Osteoblast (primary cell): ENCODE data around the gene RPS19BP1. TPM values are rescaled to one million over a fixed set of nuclear protein-coding genes. Genes with fewer than 3 reads are reported as not detected.

Experiments used
- DNase-seq: peaks from one replicate; pipeline ENCODE4 v3.0.0; 2011; ENCODE audit warnings: low spot score, mixed read lengths; ENCODE audit not compliant: insufficient read length; ENCODE audit errors: missing footprints
- H2AFZ ChIP-seq: 2 replicates; pipeline ENCODE4 v1.6.0; 2011; ENCODE audit warnings: mild to moderate bottlenecking, low read length
- H3K27ac ChIP-seq: 2 replicates; pipeline ENCODE4 v1.5.1; 2011; ENCODE audit warnings: mild to moderate bottlenecking, low read depth, low read length, moderate library complexity
- H3K27me3 ChIP-seq: 2 replicates; pipeline ENCODE4 v1.6.0; 2012; ENCODE audit warnings: mild to moderate bottlenecking, control low read depth, inconsistent platforms, low read length, moderate library complexity; ENCODE audit not compliant: insufficient read depth
- H3K36me3 ChIP-seq: 2 replicates; pipeline ENCODE4 v1.5.1; 2011; ENCODE audit warnings: mild to moderate bottlenecking, low read length, control low read depth, moderate library complexity; ENCODE audit not compliant: insufficient read depth
- H3K4me1 ChIP-seq: 2 replicates; pipeline ENCODE4 v1.5.1; 2011; ENCODE audit warnings: mild to moderate bottlenecking, low read length, control low read depth, moderate library complexity; ENCODE audit not compliant: insufficient read depth
- H3K4me2 ChIP-seq: 2 replicates; pipeline ENCODE4 v1.6.0; 2011; ENCODE audit warnings: mild to moderate bottlenecking, low read length; ENCODE audit not compliant: insufficient read depth
- H3K4me3 ChIP-seq: fragments of 200-600 bp; sonication (generic); 3 replicates; pipeline ENCODE4 v1.5.1; 2012; ENCODE audit warnings: mild to moderate bottlenecking, low read length, inconsistent platforms; ENCODE audit not compliant: insufficient read depth
- H3K79me2 ChIP-seq: 2 replicates; pipeline ENCODE4 v1.6.0; 2012; ENCODE audit warnings: mild to moderate bottlenecking, low read length, control low read depth, inconsistent platforms; ENCODE audit not compliant: insufficient read depth
- H3K9me3 ChIP-seq: 2 replicates; pipeline ENCODE4 v1.5.1; 2011; ENCODE audit warnings: low read depth, low read length, control low read depth
- H4K20me1 ChIP-seq: 2 replicates; pipeline ENCODE4 v1.6.0; 2012; ENCODE audit warnings: mild to moderate bottlenecking, low read length, control low read depth; ENCODE audit not compliant: insufficient read depth
- total RNA-seq: library from RNA; depleted of rRNA; stranded (reverse); fragments of >200 nt; gene quantifications from 2 replicates; pipeline ENCODE4 v1.2.3, GENCODE V29; 2012
- TF ChIP-seq, protein P1 (sequence below): IDR thresholded peaks from 2 replicates; pipeline ENCODE4 v1.5.1; 2011; ENCODE audit warnings: mild to moderate bottlenecking, low read depth, low read length, moderate library complexity; ENCODE audit errors: extremely low read depth

RPS19BP1 gene
- total RNA-seq, 1 donor: 34.7 TPM

DNA sequence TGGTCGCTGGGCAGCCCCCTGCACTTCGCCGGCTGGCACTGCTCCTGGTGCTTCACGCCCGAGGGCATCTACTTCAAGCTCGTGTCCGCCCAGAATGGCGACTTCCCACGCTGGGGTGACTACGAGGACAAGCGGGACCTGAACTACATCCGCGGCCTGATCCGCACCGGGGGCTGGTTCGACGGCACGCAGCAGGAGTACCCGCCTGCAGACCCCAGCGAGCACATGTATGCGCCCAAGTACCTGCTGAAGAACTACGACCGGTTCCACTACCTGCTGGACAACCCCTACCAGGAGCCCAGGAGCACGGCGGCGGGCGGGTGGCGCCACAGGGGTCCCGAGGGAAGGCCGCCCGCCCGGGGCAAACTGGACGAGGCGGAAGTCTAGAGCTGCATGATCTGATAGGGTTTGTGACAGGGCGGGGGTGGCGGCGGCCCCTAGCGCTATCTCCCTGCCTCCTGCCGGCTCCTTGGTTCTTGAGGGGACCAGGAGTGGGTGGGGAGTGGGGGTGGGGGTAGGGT is 43.9 kb downstream of the RPS19BP1 start:
- H3K9me3 ChIP-seq: no peaks in the 10 kb centered on the region
- no peak overlapping the region for H3K4me3 ChIP-seq
- TF ChIP-seq, protein P1, sequence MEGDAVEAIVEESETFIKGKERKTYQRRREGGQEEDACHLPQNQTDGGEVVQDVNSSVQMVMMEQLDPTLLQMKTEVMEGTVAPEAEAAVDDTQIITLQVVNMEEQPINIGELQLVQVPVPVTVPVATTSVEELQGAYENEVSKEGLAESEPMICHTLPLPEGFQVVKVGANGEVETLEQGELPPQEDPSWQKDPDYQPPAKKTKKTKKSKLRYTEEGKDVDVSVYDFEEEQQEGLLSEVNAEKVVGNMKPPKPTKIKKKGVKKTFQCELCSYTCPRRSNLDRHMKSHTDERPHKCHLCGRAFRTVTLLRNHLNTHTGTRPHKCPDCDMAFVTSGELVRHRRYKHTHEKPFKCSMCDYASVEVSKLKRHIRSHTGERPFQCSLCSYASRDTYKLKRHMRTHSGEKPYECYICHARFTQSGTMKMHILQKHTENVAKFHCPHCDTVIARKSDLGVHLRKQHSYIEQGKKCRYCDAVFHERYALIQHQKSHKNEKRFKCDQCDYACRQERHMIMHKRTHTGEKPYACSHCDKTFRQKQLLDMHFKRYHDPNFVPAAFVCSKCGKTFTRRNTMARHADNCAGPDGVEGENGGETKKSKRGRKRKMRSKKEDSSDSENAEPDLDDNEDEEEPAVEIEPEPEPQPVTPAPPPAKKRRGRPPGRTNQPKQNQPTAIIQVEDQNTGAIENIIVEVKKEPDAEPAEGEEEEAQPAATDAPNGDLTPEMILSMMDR: no peak
- H4K20me1 ChIP-seq: no peaks in the 10 kb centered on the region
- no peaks in the 10 kb centered on the region for H3K79me2 ChIP-seq
- peaks cover 3% of the 10 kb centered on the region for H3K4me1 ChIP-seq
- H3K36me3 ChIP-seq: no peaks in the 10 kb centered on the region
- peak; percentile 83 for DNase-seq
- H3K4me2 ChIP-seq: no peak overlapping the region
- no peak overlapping the region for H3K27ac ChIP-seq
- no peaks in the 10 kb centered on the region for H3K27me3 ChIP-seq
- H2AFZ ChIP-seq: no peak overlapping the region

DNA sequence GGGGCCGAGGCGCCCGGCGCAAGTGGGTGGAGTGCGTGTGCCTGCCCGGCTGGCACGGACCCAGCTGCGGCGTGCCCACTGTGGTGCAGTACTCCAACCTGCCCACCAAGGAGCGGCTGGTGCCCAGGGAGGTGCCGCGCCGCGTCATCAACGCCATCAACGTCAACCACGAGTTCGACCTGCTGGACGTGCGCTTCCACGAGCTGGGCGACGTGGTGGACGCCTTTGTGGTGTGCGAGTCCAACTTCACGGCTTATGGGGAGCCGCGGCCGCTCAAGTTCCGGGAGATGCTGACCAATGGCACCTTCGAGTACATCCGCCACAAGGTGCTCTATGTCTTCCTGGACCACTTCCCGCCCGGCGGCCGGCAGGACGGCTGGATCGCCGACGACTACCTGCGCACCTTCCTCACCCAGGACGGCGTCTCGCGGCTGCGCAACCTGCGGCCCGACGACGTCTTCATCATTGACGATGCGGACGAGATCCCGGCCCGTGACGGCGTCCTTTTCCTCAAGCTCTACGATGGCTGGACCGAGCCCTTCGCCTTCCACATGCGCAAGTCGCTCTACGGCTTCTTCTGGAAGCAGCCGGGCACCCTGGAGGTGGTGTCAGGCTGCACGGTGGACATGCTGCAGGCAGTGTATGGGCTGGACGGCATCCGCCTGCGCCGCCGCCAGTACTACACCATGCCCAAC is 44.6 kb downstream of the RPS19BP1 start:
- H3K36me3 ChIP-seq: no peaks in the 10 kb centered on the region
- no peaks in the 10 kb centered on the region for H4K20me1 ChIP-seq
- H3K79me2 ChIP-seq: no peaks in the 10 kb centered on the region
- no peak overlapping the region for H3K27ac ChIP-seq
- no peaks in the 10 kb centered on the region for H3K4me1 ChIP-seq
- no peaks in the 10 kb centered on the region for H3K9me3 ChIP-seq
- peak; percentile 58 for DNase-seq
- TF ChIP-seq, protein P1: no peak
- H2AFZ ChIP-seq: no peak overlapping the region
- H3K4me2 ChIP-seq: no peak overlapping the region
- no peaks in the 10 kb centered on the region for H3K27me3 ChIP-seq
- H3K4me3 ChIP-seq: no peak overlapping the region

DNA sequence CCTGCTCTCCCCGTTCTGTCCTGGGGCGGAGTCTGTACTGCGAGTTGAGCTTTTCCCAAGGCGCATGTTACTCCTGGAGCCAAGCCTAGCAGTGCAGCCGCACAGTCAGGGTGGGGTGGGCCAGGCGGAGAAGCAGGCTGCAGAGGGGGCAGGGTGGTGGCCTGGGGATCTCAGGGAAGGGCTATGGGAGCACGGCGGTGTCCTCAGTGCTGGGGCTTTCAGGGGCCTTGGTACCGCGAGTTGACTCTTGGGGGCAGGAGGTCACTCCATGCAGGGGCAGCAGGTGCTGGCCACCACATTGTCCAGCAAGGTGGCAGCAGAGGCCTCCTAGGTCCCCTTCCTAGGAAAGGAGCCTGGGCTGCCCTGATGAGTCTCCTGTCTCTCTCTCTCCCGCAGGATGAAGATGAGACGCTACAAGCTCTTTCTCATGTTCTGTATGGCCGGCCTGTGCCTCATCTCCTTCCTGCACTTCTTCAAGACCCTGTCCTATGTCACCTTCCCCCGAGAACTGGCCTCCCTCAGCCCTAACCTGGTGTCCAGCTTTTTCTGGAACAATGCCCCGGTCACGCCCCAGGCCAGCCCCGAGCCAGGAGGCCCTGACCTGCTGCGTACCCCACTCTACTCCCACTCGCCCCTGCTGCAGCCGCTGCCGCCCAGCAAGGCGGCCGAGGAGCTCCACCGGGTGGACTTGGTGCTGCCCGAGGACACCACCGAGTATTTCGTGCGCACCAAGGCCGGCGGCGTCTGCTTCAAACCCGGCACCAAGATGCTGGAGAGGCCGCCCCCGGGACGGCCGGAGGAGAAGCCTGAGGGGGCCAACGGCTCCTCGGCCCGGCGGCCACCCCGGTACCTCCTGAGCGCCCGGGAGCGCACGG is 45.4 kb downstream of the RPS19BP1 start:
- Histone ChIP-seq H3K27ac (no peak overlapping the region), H3K9me3 (no peaks in the 10 kb centered on the region), H3K4me1 (no peaks in the 10 kb centered on the region), H3K36me3 (no peaks in the 10 kb centered on the region), H4K20me1 (no peaks in the 10 kb centered on the region), H3K27me3 (no peaks in the 10 kb centered on the region), H3K4me3 (no peak overlapping the region), H2AFZ (no peak overlapping the region), H3K79me2 (no peaks in the 10 kb centered on the region), H3K4me2 (no peak overlapping the region)
- TF ChIP-seq, protein P1: no peak
- DNase-seq: peak; percentile 72

GRCh38 chr22:39482768-39483167 is 49.8 kb downstream of the RPS19BP1 start:
- DNase-seq: peak; percentile 86
- H3K36me3 ChIP-seq: no peaks in the 10 kb centered on the region
- no peaks in the 10 kb centered on the region for H3K27me3 ChIP-seq
- H4K20me1 ChIP-seq: no peaks in the 10 kb centered on the region
- H2AFZ ChIP-seq: no peak overlapping the region
- H3K9me3 ChIP-seq: no peaks in the 10 kb centered on the region
- no peak overlapping the region for H3K4me3 ChIP-seq
- no peak overlapping the region for H3K4me2 ChIP-seq
- TF ChIP-seq, protein P1: no peak
- H3K79me2 ChIP-seq: no peaks in the 10 kb centered on the region
- H3K4me1 ChIP-seq: no peaks in the 10 kb centered on the region
- H3K27ac ChIP-seq: no peak overlapping the region
